DND-41 (cell line): ENCODE measurements around the gene CD58.

Source experiments
- ATAC-seq: fragments of 200-7000 bp; cut with Tn5 transposase; 3 replicates; pipeline ENCODE4 v1.9.1; 2021; ENCODE audit warnings: low read depth; ENCODE audit not compliant: insufficient read depth
- DNase-seq: peaks from one replicate; pipeline ENCODE4 v3.0.0-alpha.2; 2020
- H2AFZ ChIP-seq: 2 replicates; pipeline ENCODE4 v1.6.0; 2012; ENCODE audit warnings: low read depth, low read length
- H3K27ac ChIP-seq: 2 replicates; pipeline ENCODE4 v1.5.1; 2012; ENCODE audit warnings: low read length, inconsistent platforms
- H3K27me3 ChIP-seq: fragments of 200-600 bp; sonication (generic); 2 replicates; pipeline ENCODE4 v1.6.0; 2012; ENCODE audit warnings: low read length, mild to moderate bottlenecking, inconsistent platforms; ENCODE audit not compliant: insufficient read depth, poor library complexity
- H3K36me3 ChIP-seq: 2 replicates; pipeline ENCODE4 v1.5.1; 2012; ENCODE audit warnings: low read length, inconsistent platforms; ENCODE audit not compliant: insufficient read depth
- H3K4me1 ChIP-seq: 2 replicates; pipeline ENCODE4 v1.5.1; 2012; ENCODE audit warnings: mild to moderate bottlenecking, low read length; ENCODE audit not compliant: insufficient read depth
- H3K4me2 ChIP-seq: 2 replicates; pipeline ENCODE4 v1.6.0; 2012; ENCODE audit warnings: mild to moderate bottlenecking, moderate library complexity, low read length, inconsistent platforms; ENCODE audit not compliant: insufficient read depth
- H3K4me3 ChIP-seq, 2 experiments: fragments of 200-600 bp in 1 of 2; shearing (Covaris generic) in 1 of 2; 2 replicates each; pipeline ENCODE4 v1.5.1; 2012 to 2016; ENCODE audit warnings: inconsistent platforms in 2 of 2, low read length in 2 of 2, mild to moderate bottlenecking in 2 of 2, low read depth in 1 of 2, moderate library complexity in 1 of 2
- H3K79me2 ChIP-seq: 2 replicates; pipeline ENCODE4 v1.6.0; 2012; ENCODE audit warnings: low read length, inconsistent platforms; ENCODE audit not compliant: insufficient read depth
- H3K9ac ChIP-seq: 2 replicates; pipeline ENCODE4 v1.6.0; 2012; ENCODE audit warnings: low read depth, mild to moderate bottlenecking, inconsistent platforms, low read length, moderate library complexity
- H3K9me3 ChIP-seq: 2 replicates; pipeline ENCODE4 v1.5.1; 2012; ENCODE audit warnings: low read length, moderate library complexity, mild to moderate bottlenecking, inconsistent platforms; ENCODE audit not compliant: insufficient read depth, severe bottlenecking
- H4K20me1 ChIP-seq: 2 replicates; pipeline ENCODE4 v1.6.0; 2012; ENCODE audit warnings: low read length; ENCODE audit not compliant: insufficient read depth
- CTCF ChIP-seq: IDR thresholded peaks from 2 replicates; pipeline ENCODE4 v1.5.1; 2012; ENCODE audit warnings: borderline replicate concordance, low read length, moderate library complexity, mild to moderate bottlenecking; ENCODE audit not compliant: poor library complexity, severe bottlenecking; ENCODE audit errors: extremely low read depth
- EZH2 ChIP-seq: IDR thresholded peaks from 3 replicates; pipeline ENCODE4 v1.6.1; 2012; ENCODE audit warnings: borderline replicate concordance, low read depth, mild to moderate bottlenecking, moderate library complexity, low read length, inconsistent platforms; ENCODE audit not compliant: severe bottlenecking

CD58 gene

DNA sequence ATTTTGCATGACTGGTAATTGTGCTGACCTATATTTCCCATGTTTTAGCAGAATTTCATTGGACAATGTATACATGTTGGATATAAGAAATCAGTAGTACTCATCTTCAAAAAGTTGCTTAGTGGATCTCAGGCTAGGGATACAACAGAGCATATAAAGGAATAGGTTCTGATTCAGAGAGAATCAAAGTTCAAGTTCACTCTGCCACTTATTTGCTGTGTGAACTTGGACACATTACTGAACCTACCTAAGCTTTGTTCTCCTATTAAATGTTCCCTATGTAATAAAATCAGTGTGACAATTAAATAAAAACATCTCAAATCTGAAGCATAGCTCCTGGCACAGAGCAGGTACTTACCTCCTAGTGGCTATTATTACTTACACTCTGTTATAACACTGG, 9.3 kb downstream of the CD58 start:
- Histone ChIP-seq H3K4me1 (no peaks in the 10 kb centered on the region), H3K36me3 (no peaks in the 10 kb centered on the region; the same call in 1 of the 2 replicates), H3K4me3 (no peak overlapping the region), H3K4me2 (no peak overlapping the region), H3K27ac (no peak overlapping the region), H2AFZ (no peak overlapping the region), H3K9ac (no peak overlapping the region), H3K9me3 (peaks cover 5% of the 10 kb centered on the region), H4K20me1 (peaks cover 7% of the 10 kb centered on the region; the same call in 1 of the 2 replicates), H3K27me3 (no peaks in the 10 kb centered on the region), H3K79me2 (peaks cover 94% of the 10 kb centered on the region)
- TF ChIP-seq EZH2, result no peak
- TF ChIP-seq CTCF, result no peak
- no peak for ATAC-seq
- no peak for DNase-seq

GRCh38 chr1:116560704-116561490, 9.9 kb downstream of the CD58 start:
- Histone ChIP-seq H3K36me3 (no peaks in the 10 kb centered on the region; the same call in 1 of the 2 replicates), H3K27me3 (no peaks in the 10 kb centered on the region), H3K79me2 (peaks cover 94% of the 10 kb centered on the region), H4K20me1 (peaks cover 7% of the 10 kb centered on the region; the same call in 1 of the 2 replicates), H3K27ac (no peak overlapping the region), H3K4me1 (no peaks in the 10 kb centered on the region), H3K9me3 (peaks cover 5% of the 10 kb centered on the region), H3K4me2 (no peak overlapping the region), H2AFZ (no peak overlapping the region), H3K4me3 (no peak overlapping the region), H3K9ac (no peak overlapping the region)
- TF ChIP-seq CTCF (no peak), EZH2 (no peak)
- ATAC-seq (no peak), DNase-seq (no peak)

GRCh38 chr1:116559304-116559761, 11.5 kb downstream of the CD58 start:
- Histone ChIP-seq H3K9me3 (peaks cover 5% of the 10 kb centered on the region), H3K9ac (no peak overlapping the region), H3K27me3 (no peaks in the 10 kb centered on the region), H3K36me3 (no peaks in the 10 kb centered on the region; the same call in 1 of the 2 replicates), H3K4me2 (no peak overlapping the region), H4K20me1 (peaks cover 9% of the 10 kb centered on the region; the same call in 1 of the 2 replicates), H2AFZ (no peak overlapping the region), H3K27ac (no peak overlapping the region), H3K4me1 (no peaks in the 10 kb centered on the region), H3K79me2 (peaks cover 91% of the 10 kb centered on the region), H3K4me3 (no peak overlapping the region)
- DNase-seq, result no peak
- no peak for ATAC-seq
- TF ChIP-seq EZH2, result no peak
- no peak for TF ChIP-seq CTCF
